NCI-H774 (cell line): Measurements from ENCODE around the gene EIF4E1B.
A peak's percentile ranks its signal among the peaks of the same experiment; 100 is the strongest.

Source experiments
- DNase-seq: peaks from one replicate; lab custom pipeline; 2025; lab: John Stamatoyannopoulos, UW

The EIF4E1B gene

DNA sequence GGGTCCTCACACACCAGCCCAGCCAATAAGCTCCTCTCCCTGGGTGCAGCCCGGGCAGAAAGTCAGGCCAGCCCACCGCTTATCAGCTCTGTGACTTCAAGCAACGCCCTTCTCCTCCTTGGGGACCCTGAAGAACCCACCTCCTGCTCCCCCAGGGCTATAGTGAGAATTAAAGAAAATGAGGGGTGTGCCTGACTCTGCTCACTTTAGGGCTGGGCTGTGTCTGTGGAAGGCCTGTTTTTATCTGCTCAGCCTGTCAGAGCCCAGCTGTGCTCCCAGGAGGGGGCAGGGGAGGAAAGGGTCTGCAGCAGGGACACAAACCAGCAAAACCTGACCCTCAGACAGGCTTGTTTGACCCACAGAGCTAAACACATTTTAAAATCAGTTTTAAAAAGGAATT, 24.4 kb upstream of the EIF4E1B start:
- no peak for DNase-seq

DNA sequence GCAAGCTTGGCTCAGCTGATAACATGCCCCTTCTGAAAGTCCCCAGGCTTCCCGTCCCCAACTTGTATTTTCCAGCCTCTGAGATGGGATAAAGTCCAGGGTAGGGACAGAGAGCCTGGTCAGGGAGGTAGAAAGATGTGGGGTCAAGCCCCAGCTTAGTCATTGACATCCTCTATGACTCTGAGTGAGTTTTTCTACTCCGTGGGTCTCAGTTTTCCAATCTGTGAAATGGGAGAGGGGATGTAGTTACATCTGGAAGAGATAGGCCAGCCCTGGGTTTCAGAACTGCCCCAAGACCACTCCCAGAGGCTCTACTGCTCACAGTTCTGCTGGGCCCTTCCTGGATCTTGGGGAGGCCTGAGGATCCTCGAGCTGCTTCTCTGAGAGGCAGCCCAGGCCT, 23.6 kb upstream of the EIF4E1B start:
- no peak for DNase-seq

DNA sequence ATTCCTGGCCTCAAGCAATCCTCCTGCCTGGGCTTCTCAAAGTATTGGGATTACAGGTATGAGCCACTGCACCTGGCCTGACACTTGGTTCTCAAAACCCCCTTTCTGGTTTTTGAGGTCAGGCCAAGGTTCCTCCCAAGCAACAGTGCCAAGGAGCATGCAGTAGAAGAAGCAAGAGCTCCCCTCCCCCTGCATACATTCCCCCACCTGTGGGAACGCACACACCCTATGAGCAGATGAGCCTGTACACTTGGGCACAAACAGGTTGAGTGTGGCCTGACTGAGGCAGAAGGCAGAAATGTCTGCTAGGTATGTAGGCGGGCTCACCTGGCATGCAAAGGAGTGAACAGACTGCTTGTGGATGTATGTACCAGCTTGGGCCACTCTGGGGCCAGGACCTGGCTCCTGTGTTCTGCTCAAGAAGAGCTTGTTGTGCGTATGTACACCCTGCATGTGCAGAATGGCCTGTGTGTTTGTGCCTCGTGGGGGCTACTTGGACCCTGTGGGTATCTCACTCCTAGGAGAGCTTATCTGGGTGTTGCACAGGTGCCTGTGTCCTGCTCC, 22.3 kb upstream of the EIF4E1B start:
- no peak for DNase-seq

GRCh38 chr5:176608937-176609723, 21.3 kb upstream of the EIF4E1B start:
- no peak for DNase-seq

DNA sequence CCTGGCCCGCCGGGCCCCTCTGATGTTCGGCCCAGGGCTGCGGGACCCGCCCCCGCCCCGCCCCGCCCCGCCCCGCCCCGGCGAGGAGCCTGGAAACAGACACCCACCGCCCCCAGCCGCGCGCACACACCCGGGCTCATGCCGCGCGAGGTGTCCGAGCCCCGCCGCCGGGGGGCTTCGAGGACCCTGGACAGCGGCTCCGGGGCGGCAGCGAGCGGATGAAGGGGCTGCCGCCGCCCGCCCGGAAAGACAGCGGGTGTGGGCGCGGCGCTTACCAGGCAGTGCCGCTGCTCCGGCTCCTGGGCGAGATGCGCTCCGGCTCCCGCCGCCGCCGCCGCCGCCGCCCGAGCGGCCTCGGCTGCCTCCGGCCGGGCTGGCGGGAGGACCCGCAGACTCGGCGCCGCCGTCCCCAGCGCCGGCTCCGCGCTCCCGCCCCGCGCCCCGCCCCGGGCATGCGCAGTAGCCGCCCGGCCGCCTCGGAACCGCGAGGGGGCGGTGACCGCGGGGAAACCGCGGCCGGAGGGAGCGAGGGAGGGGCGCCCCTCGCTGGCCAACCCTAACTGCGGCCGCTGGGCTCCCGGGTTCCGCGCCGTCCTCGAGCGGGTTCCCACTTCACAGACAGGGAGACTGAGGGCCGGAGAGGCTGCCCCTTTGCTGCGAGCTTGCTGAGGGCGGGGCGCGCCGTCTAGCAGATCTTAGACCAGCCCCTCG, 20.6 kb upstream of the EIF4E1B start, which contains the start of gene GPRIN1:
Gene GPRIN1, minus strand, starts transcription at position 433 of the 711 bp plus-strand sequence. CDS start 10,322 bp downstream, outside the sequence.
- DNase-seq: peak; percentile 74

DNA sequence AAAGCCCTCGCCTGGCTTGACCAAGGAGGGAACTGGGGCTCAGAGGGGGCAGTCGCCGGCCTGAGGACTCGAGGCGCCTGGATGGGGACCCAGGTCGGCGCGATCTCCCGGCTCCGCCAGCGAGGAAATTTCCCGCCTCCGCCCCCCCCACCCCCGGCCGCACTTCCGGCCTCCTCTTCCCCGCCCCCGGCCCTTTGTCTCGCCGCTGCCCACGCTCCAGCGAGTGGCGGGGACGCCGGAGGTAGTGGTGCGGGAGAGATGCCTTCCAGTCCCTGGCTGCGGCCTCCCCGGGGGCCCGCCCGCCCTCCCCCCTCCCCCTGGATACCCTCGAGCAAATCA, 20.1 kb upstream of the EIF4E1B start:
- DNase-seq: peak; percentile 37

DNA sequence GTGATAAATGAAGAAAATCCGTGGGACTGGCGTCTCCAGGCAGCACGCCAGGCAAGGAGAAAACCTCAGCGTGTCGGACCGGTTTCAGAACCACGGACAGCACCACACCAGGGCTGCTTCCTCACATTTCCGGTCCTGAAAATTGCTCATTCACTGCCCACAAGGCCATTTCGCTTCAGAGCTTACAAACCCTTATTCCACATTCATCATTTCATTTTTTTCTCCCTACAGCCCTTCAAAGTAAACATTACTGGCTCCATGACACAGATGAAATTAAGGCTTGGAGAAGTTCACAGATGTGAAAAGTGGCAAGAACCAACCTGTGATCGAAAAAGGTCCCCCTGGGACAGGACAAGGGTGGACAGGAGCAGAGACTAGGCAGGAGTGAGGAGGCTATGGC, 19.0 kb upstream of the EIF4E1B start:
- DNase-seq: no peak

DNA sequence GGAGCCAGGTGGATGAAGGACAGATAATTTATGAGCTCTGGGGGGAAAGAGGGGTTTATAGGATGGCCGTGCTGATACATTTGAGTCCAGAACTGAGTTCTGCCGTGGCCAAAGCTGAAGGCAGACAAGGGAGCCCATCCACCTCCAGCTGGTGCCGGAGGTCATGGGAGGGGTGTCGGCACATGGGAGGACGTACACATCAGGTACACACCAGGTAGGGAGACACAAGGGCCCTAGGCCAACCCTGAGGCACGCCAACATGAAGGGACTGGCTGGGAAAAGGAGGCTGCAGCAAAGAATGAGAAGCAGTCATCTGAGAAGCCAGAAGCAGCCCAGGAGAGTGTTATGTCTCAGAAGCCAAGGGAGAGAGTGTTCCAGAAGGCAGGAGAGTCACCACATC, 18.5 kb upstream of the EIF4E1B start:
- no peak for DNase-seq

DNA sequence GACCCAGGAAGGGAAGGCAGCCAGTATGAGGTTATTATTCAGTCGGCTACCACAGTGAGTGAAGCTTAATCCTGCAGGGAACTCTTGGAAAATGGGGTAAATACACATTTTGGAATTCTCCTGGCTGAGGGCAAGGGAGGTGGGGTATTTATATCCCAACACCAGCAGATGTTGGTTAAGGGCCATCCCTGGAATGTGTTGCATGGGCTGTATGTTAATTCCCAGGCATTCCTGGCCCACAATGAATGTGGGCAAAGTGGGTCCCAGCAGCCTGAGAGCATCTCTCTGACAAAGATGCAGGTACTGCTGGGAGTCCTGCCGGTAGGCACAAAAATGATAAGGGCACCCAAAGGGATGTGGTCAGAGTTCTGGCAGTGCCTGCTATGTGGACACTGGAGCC, 17.6 kb upstream of the EIF4E1B start:
- DNase-seq: no peak

DNA sequence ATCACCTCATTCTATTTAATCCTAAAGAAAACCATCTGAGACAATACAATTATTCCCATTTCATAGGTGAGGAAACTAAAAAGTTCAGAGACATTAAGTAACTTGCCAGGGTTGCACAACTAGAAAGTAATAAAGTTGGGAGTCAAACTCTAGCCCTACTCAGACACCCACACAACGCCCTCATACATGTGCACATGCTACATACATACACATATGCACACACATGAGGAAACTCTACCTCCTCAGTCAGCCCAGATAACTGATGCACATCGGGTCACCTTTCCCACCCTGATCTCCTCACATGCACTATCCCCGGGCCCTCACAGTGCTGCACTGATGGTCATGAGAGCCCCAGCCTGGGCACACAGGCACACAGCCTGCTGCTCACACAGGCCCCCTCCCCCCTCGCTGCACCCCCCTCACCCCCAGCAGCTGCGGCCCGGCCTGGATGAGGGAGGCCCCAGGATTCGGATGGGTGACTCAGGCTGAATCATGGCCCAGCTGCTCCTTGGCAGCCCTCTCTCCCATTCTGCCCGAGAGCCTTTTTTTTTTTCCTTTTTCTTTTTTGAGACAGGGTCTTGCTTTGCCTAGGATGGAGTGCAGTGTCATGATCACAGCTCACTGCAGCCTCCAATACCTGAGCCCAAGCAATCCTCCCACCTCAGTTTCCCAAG, 15.5 kb upstream of the EIF4E1B start:
- no peak for DNase-seq

DNA sequence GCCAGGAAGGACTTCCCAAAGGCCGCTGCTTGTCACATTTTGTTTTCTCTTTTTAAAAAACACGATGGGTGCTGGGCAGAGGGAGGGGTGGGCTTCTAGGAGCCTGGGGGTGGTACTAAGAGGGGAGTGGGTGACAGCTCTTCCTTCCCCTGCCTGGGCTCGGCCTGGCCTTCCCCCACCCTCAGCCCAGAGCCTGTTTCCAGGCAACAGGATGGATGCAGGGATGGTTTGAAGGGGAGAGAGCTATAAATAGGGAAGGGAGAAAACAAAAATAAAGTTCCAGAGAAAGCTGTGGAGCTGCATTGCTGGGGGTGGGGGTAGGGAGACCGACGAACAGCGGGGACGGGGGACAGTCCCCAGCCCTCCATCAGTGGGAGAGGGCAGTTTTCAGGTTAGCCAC, 14.0 kb upstream of the EIF4E1B start:
- no peak for DNase-seq

DNA sequence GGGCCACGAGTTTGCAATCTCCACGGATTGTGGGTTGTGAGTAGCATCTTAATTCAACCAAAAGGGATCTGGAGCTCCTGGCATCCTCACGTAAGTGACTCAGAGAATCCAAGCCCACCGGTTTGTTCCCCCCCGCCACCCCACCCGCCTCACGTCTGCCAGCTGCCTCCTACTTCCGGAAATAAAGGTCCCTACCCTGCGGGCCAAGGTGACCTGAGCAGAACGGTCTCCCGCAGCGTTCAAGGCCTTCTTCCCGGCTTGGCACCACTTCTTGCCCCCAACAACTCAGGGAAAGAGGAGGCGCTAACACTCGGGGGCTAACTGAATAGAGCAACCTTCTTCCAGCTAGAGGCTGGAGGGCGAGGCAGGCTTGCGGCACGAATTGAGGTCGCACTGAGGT, 11.7 kb upstream of the EIF4E1B start:
- no peak for DNase-seq

- DNase-seq: no peak
Measured at GRCh38 chr5:176619203-176619568, 11.3 kb upstream of the EIF4E1B start.

GRCh38 chr5:176619569-176620332, 10.7 kb upstream of the EIF4E1B start:
- no peak for DNase-seq

DNA sequence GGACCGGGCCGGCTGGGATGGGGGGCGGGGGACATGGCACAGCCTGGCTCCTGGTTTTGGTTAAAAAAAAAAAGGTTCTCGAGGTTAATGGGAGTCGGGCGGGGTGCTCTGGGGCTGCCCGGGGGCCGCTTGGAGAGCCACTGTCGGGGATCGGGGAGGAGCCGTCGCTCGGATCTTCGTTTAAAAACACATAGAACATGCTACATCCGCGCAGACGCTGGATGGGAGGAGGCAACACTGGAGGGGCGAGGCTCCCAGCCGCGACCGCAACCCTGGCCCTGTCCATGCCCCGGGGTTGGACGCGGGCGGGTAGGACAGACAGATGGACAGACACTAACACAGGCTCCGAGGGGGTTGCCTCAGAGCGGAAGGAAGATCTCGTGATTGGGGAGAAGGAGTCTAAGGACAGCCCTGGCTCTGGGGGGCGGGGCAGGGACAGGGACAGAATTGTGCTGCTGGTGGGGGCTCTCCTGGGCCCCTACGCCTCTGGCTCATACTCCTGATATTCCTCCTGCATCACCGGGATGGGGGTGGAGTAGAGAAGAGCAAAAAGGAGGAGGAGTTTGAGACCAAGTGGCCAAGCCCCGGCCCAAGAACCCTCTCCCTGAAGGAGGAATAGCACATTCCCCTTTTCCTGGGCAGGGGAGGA, 10.0 kb upstream of the EIF4E1B start:
- DNase-seq: no peak

GRCh38 chr5:176621661-176622079, 8.8 kb upstream of the EIF4E1B start:
- DNase-seq: no peak

GRCh38 chr5:176624142-176624541, 6.3 kb upstream of the EIF4E1B start:
- DNase-seq: no peak

DNA sequence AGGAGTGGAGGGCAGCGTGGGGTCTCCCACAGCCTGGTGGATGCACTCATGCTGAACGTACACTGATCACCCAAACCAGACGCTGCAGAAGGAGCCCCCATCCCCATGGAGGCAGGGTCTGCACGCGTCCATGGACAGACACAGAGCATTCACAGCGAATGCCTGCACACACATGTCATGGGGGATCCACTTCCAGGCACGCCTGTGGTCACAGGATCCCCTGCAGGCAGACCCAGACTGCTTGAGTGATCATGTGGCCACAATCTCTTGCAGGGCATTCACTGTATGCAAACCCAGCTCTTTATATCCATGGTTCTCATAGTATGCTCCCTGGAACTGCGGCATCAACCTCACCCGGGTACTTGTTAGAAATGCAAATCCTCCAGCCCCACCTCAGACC, 5.5 kb upstream of the EIF4E1B start:
- DNase-seq: no peak

GRCh38 chr5:176625512-176625911, 5.0 kb upstream of the EIF4E1B start:
- no peak for DNase-seq

DNA sequence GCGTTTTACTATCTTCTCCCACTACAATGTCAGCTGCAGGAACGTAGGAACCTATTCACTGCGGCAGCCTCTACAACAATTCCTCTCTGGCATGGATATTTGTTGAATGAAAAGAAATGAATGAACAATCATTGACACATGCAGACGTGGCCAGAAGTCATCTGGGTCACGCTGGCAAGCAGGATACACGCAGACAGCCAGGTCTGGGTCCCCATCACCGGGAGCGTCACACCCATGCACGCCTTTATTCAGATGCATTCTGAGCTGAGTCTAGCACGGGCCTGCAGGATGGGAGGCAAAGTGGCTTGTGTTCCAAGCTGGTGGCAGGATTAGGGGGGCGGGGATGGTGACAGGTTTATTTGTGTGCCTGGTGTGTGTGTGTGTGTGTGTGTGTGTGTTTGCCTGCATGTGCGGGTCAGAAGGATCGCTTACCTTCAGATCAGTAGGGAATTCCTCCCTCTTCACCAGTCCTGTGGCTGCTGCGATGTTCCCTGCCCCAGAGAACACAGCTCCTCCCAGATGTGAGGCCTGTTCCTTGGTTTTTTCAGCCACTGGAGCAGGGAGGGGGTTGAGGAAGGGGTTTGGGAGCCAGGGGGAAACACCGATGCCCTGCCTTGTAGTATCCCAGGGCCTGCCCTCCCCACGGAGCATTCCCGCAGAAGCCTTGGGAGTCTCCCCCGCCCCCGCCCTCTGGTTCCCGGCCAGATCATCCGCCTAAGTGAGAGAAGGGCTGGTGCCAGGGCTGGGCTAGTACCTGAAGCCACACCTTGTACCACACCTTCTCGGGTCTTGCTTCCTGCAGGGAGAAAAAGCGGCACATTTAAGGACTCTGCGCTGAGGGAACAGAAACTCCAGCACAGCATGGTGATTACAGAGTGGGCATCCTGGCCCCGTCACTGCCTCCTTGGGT, 4.3 kb upstream of the EIF4E1B start:
- DNase-seq: no peak

GRCh38 chr5:176626876-176627236, 3.6 kb upstream of the EIF4E1B start:
- no peak for DNase-seq
